Fibroblast of upper back skin (primary cell): ENCODE measurements around the gene SLC38A8.

Source experiments
- DNase-seq: peaks from one replicate; pipeline ENCODE4 v3.0.0-alpha.2; 2013

Gene SLC38A8

GRCh38 chr16:83994087-83994486 is 48.5 kb downstream of the SLC38A8 start:
- peak; percentile 90 for DNase-seq

- peak; percentile 57 for DNase-seq
These were observed 50.0 kb downstream of the SLC38A8 start for GRCh38 chr16:83992624-83993023.

- DNase-seq: no peak
These were observed 52.1 kb downstream of the SLC38A8 start for GRCh38 chr16:83990492-83990891.

- DNase-seq: no peak
These were observed 53.3 kb downstream of the SLC38A8 start for GRCh38 chr16:83989300-83989699.

- DNase-seq: no peak
These were observed 59.1 kb downstream of the SLC38A8 start for GRCh38 chr16:83983491-83983890.

- DNase-seq: no peak
These were observed 60.8 kb downstream of the SLC38A8 start for GRCh38 chr16:83981799-83982198.

- DNase-seq: no peak
These were observed 61.8 kb downstream of the SLC38A8 start for GRCh38 chr16:83980794-83981193.

- DNase-seq: no peak
These were observed 63.2 kb downstream of the SLC38A8 start for GRCh38 chr16:83979441-83979840.

- DNase-seq: no peak
These were observed 64.1 kb downstream of the SLC38A8 start for GRCh38 chr16:83978401-83978904.

GRCh38 chr16:83977056-83977815 is 65.4 kb downstream of the SLC38A8 start:
- no peak for DNase-seq

GRCh38 chr16:83975590-83976260 is 66.9 kb downstream of the SLC38A8 start:
- DNase-seq: no peak

GRCh38 chr16:83974475-83974874 is 68.1 kb downstream of the SLC38A8 start:
- no peak for DNase-seq

GRCh38 chr16:83973581-83974385 is 68.8 kb downstream of the SLC38A8 start:
- no peak for DNase-seq

- no peak for DNase-seq
These were observed 69.5 kb downstream of the SLC38A8 start for GRCh38 chr16:83973077-83973476.

GRCh38 chr16:83972256-83973008 is 70.2 kb downstream of the SLC38A8 start:
- no peak for DNase-seq

GRCh38 chr16:83971165-83972130 is 71.1 kb downstream of the SLC38A8 start:
- no peak for DNase-seq

- no peak for DNase-seq
These were observed 72.2 kb downstream of the SLC38A8 start for GRCh38 chr16:83970430-83970815.

- no peak for DNase-seq
These were observed 72.7 kb downstream of the SLC38A8 start for GRCh38 chr16:83969771-83970429.

GRCh38 chr16:83968891-83969649 is 73.5 kb downstream of the SLC38A8 start:
- no peak for DNase-seq

GRCh38 chr16:83968306-83968851 is 74.2 kb downstream of the SLC38A8 start:
- DNase-seq: no peak
